ENCODE data around the gene TPT1.

The TPT1 gene

DNA sequence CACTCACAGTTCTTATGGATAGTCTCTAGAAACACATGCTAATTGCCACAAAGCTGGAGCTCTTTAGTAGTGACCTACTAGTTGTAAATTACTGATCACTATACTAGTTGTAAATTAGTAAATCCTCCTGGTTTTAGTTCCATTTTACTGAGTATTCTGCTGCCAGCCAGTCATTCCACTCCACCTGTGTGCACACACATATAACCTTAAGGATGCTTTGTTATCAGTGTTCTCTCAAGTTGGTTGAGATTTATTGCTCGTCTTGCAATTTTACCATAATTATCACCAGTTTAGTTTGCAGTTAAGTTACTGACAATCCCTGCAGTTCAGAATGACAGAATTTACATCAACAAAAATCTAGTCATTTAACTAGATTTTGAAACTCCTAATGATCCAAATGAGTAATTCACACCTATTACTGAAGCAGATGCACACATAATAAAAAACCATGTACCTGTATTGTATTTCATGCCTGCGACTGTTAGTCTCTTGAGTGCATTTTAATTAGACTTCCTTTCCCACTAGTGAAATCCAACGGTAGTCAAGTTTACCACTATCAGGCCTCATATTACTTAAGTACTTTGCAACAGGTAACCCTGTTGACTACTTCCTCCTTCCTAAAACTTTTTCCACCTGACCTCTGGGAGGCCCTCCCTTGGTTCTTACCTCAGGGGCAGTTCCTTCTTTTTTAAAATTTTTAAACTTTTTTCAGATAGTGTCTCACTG lies 7.6 kb downstream of the TPT1 start:
- Histone ChIP-seq H3K4me1 (ENCODE audit: control insufficient read depth, low read length) (peaks cover 71% of the 10 kb centered on the region), H3F3A (ENCODE audit: control insufficient read depth, insufficient read depth) (peaks cover 83% of the 10 kb centered on the region), H3K4me3 (ENCODE audit: low read length) (no peak overlapping the region), H4K20me1 (ENCODE audit: control insufficient read depth, insufficient read depth, low read depth, low read length) (peaks cover 44% of the 10 kb centered on the region), H3K27ac (ENCODE audit: low read depth, low read length) (no peak overlapping the region), H3K4me2 (ENCODE audit: low read length) (no peak overlapping the region), H3K36me3 (ENCODE audit: control insufficient read depth, low read length) (peaks cover 56% of the 10 kb centered on the region), H3K27me3 (ENCODE audit: control insufficient read depth, low read length) (no peaks in the 10 kb centered on the region), H3K9me2 (replicated peaks; ENCODE audit: control insufficient read depth, low read length) (no peaks in the 10 kb centered on the region), H3K9me3 (ENCODE audit: control insufficient read depth, insufficient read depth, low read length) (no peaks in the 10 kb centered on the region), H3K79me2 (ENCODE audit: control insufficient read depth, low read length) (peaks cover 37% of the 10 kb centered on the region)
- TF ChIP-seq, protein P1, sequence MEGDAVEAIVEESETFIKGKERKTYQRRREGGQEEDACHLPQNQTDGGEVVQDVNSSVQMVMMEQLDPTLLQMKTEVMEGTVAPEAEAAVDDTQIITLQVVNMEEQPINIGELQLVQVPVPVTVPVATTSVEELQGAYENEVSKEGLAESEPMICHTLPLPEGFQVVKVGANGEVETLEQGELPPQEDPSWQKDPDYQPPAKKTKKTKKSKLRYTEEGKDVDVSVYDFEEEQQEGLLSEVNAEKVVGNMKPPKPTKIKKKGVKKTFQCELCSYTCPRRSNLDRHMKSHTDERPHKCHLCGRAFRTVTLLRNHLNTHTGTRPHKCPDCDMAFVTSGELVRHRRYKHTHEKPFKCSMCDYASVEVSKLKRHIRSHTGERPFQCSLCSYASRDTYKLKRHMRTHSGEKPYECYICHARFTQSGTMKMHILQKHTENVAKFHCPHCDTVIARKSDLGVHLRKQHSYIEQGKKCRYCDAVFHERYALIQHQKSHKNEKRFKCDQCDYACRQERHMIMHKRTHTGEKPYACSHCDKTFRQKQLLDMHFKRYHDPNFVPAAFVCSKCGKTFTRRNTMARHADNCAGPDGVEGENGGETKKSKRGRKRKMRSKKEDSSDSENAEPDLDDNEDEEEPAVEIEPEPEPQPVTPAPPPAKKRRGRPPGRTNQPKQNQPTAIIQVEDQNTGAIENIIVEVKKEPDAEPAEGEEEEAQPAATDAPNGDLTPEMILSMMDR (IDR thresholded peaks at IDR 0.05; ENCODE audit: low read depth, low read length, poor library complexity, severe bottlenecking): no peak
- TF ChIP-seq EZH2phosphoT487 (IDR thresholded peaks at IDR 0.05; ENCODE audit: borderline replicate concordance, low read length): no peak

DNA sequence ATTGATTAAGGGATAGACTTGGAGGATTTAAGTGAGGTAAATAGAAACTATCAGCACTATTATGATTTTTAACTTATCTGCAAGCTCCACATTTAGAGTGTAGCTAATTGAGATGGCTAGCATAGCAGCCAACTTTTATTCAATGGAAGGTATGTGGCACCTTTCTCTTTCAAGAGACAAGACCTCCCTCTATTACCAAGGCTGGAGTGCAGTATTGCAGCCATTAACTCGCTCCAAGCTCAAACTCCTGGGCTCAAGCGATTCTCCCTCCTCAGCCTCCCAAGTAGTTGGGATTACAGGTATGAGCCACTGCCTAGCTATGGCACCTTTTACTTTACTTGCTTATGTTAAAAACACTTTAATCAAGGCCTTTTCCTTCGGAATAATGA lies 8.2 kb downstream of the TPT1 start:
- TF ChIP-seq EZH2phosphoT487 (IDR thresholded peaks at IDR 0.05; ENCODE audit: borderline replicate concordance, low read length): no peak
- TF ChIP-seq, protein P1 (IDR thresholded peaks at IDR 0.05; ENCODE audit: low read depth, low read length, poor library complexity, severe bottlenecking): no peak
- no peak overlapping the region for H3K27ac ChIP-seq (ENCODE audit: low read depth, low read length)

DNA sequence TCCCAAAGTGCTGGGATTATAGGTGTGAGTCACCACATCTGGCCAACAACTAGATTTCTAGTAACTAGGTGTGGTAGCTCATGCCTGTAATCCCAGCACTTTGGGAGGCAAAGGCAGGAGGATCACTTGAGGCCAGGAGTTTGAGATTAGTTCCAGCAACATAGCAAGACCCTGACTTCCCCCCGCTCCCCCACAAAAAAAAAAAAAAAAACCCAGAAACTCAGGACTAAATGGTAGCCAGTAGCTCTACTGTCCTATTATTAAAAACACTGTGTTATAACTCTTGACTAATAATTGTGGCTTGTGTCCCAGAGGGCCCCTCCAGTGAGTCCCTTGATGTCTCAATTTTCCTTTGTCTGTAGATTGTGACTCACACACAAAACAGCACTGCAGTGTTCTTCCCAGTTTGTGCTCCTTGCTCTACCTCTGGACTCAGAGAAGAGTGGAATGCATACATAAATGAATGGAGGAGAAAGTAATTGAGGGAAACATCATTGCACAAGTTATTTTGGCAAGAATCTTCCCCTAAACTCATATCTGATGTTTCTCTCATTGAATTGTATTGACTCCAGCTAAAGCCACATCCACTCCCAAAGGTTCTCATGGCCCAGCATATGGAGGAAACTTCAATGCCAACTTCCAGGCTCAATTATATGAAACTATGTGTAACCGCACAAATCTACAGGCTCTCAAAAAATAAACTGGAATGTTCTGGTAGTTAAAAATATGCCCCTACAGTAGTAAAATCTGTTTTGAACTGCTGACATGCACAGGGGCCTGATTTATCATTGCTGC lies 8.8 kb downstream of the TPT1 start:
- H3K4me3 ChIP-seq (ENCODE audit: low read length): no peak overlapping the region
- H3K4me2 ChIP-seq (ENCODE audit: low read length): no peak overlapping the region
- no peak for TF ChIP-seq EZH2phosphoT487 (IDR thresholded peaks at IDR 0.05; ENCODE audit: borderline replicate concordance, low read length)
- TF ChIP-seq, protein P1 (IDR thresholded peaks at IDR 0.05; ENCODE audit: low read depth, low read length, poor library complexity, severe bottlenecking): no peak
- H3K9me3 ChIP-seq (ENCODE audit: control insufficient read depth, insufficient read depth, low read length): no peaks in the 10 kb centered on the region
- peaks cover 60% of the 10 kb centered on the region for H3K4me1 ChIP-seq (ENCODE audit: control insufficient read depth, low read length)
- H3K79me2 ChIP-seq (ENCODE audit: control insufficient read depth, low read length): peaks cover 25% of the 10 kb centered on the region
- H3K27me3 ChIP-seq (ENCODE audit: control insufficient read depth, low read length): no peaks in the 10 kb centered on the region
- no peaks in the 10 kb centered on the region for H3K9me2 ChIP-seq (replicated peaks; ENCODE audit: control insufficient read depth, low read length)
- H3K36me3 ChIP-seq (ENCODE audit: control insufficient read depth, low read length): peaks cover 44% of the 10 kb centered on the region
- peaks cover 74% of the 10 kb centered on the region for H3F3A ChIP-seq (ENCODE audit: control insufficient read depth, insufficient read depth)
- H3K27ac ChIP-seq (ENCODE audit: low read depth, low read length): no peak overlapping the region
- H4K20me1 ChIP-seq (ENCODE audit: control insufficient read depth, insufficient read depth, low read depth, low read length): peaks cover 32% of the 10 kb centered on the region

More for the DNA sequence above, 8.2 kb downstream of the TPT1 start:
- Histone ChIP-seq H3K4me3 (ENCODE audit: low read length) (no peak overlapping the region), H3K4me2 (ENCODE audit: low read length) (no peak overlapping the region), H3K9me3 (ENCODE audit: control insufficient read depth, insufficient read depth, low read length) (no peaks in the 10 kb centered on the region), H3K79me2 (ENCODE audit: control insufficient read depth, low read length) (peaks cover 31% of the 10 kb centered on the region), H3K9me2 (replicated peaks; ENCODE audit: control insufficient read depth, low read length) (no peaks in the 10 kb centered on the region), H4K20me1 (ENCODE audit: control insufficient read depth, insufficient read depth, low read depth, low read length) (peaks cover 38% of the 10 kb centered on the region), H3K27me3 (ENCODE audit: control insufficient read depth, low read length) (no peaks in the 10 kb centered on the region), H3K4me1 (ENCODE audit: control insufficient read depth, low read length) (peaks cover 65% of the 10 kb centered on the region), H3K36me3 (ENCODE audit: control insufficient read depth, low read length) (peaks cover 50% of the 10 kb centered on the region), H3F3A (ENCODE audit: control insufficient read depth, insufficient read depth) (peaks cover 77% of the 10 kb centered on the region)

Measured in DOHH2 (cell line).